Measurements from ENCODE around the gene PSKH1.

The PSKH1 gene

DNA sequence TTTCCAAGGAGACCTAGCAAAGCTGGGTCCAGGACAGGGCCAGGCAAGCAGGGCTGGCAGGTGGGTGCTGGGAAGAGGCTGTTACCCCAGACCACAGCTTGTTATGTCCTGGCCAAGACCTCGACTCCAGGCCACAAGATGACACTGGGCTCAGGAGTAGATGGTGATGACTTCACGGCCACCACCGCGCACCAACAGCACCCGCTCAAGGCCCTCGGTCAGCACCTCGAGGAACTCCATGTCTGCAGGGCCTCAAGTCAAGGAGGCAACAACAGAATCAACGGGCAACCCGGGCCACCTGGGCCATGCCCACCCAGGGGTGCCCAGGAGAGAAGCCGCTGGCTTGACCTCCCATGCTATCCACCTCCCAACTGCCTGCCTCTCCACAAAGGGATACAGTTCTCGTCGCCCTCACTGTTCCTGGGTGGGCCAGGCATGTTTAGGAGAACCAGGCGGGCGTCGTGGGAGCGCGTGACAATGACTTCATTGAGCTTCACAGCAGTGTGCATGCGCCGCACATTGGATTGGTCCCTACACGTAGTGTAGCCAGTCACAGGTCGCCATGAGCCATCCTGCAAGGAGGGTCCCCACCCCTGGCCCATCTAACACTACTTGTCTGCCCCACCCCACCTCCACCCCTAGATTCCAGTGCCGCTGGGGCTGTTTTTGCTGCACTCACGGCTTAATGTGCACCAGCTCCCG is 51.8 kb downstream of the PSKH1 start:
- H3K4me3 ChIP-seq (ENCODE audit: severe bottlenecking): no peak overlapping the region

DNA sequence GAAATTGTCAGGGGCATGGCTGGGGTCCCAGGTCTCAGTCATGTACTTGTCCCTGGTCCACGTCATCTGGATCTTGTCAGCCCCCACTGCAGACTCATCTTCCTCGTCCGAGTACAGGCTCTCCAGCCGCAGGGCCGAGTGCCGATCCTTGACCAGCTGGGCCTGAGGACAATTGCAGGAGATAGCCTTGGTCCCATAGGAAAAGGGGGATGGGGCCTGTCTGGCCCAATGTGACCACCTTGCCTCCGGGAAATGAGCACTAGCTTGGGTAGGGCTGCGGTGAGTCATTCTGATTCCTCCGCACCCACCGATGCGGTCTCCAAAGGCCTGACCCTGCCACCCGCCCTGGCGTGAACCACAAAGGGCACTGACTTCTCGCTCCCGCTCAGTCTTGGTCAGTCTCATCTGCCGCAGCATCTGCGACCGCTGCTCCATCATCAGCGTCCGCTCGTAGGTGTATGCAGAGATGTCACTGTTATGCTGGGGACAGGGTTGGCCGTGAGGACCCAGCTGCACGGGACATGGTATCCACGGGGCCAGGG is 52.4 kb downstream of the PSKH1 start:
- Histone ChIP-seq H3K4me3 (ENCODE audit: severe bottlenecking) (no peak overlapping the region), H3K4me1 (ENCODE audit: insufficient read depth, poor library complexity, severe bottlenecking) (no peaks in the 10 kb centered on the region), H3K9me3 (ENCODE audit: severe bottlenecking) (no peaks in the 10 kb centered on the region), H3K36me3 (ENCODE audit: low read depth) (peaks cover 90% of the 10 kb centered on the region), H3K27ac (ENCODE audit: poor library complexity, severe bottlenecking) (no peak overlapping the region), H3K27me3 (ENCODE audit: insufficient read depth, poor library complexity, severe bottlenecking) (no peaks in the 10 kb centered on the region)
- ATAC-seq (ENCODE audit: low read depth): no peak
- TF ChIP-seq, protein P1, sequence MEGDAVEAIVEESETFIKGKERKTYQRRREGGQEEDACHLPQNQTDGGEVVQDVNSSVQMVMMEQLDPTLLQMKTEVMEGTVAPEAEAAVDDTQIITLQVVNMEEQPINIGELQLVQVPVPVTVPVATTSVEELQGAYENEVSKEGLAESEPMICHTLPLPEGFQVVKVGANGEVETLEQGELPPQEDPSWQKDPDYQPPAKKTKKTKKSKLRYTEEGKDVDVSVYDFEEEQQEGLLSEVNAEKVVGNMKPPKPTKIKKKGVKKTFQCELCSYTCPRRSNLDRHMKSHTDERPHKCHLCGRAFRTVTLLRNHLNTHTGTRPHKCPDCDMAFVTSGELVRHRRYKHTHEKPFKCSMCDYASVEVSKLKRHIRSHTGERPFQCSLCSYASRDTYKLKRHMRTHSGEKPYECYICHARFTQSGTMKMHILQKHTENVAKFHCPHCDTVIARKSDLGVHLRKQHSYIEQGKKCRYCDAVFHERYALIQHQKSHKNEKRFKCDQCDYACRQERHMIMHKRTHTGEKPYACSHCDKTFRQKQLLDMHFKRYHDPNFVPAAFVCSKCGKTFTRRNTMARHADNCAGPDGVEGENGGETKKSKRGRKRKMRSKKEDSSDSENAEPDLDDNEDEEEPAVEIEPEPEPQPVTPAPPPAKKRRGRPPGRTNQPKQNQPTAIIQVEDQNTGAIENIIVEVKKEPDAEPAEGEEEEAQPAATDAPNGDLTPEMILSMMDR (IDR thresholded peaks at IDR 0.05; ENCODE audit: poor library complexity, severe bottlenecking): no peak
- no peak for DNase-seq (ENCODE audit: low spot score)

More for the DNA sequence above, 51.8 kb downstream of the PSKH1 start:
- TF ChIP-seq, protein P1 (IDR thresholded peaks at IDR 0.05; ENCODE audit: poor library complexity, severe bottlenecking): no peak
- Histone ChIP-seq H3K27me3 (ENCODE audit: insufficient read depth, poor library complexity, severe bottlenecking) (no peaks in the 10 kb centered on the region), H3K4me1 (ENCODE audit: insufficient read depth, poor library complexity, severe bottlenecking) (no peaks in the 10 kb centered on the region), H3K9me3 (ENCODE audit: severe bottlenecking) (no peaks in the 10 kb centered on the region), H3K27ac (ENCODE audit: poor library complexity, severe bottlenecking) (no peak overlapping the region), H3K36me3 (ENCODE audit: low read depth) (peaks cover 84% of the 10 kb centered on the region)
- DNase-seq (ENCODE audit: low spot score) (no peak), ATAC-seq (ENCODE audit: low read depth) (no peak)

DNA sequence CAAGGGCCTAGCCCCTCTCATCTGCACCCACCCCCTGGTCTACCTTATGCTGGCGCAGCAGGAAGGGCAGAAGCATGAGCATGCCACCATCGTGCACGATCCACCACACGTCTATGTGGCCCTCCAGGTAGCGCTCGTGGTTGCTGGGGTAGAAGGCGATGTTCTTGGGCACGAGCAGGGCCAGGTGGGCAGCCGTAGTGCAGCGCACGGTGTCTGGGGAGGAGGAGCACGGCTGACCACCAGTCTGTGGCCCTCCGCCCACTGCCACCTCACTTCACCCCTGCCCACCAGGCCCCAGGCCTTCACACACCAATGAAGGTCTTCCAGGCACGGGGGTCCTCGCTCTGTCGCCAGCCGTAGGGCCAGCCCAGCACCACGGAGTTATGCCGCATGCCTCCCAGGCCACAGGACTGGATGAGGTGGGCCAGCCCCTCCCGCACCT is 53.1 kb downstream of the PSKH1 start:
- no peak for ATAC-seq (ENCODE audit: low read depth)
- no peak overlapping the region for H3K4me3 ChIP-seq (ENCODE audit: severe bottlenecking)
- peaks cover 95% of the 10 kb centered on the region for H3K36me3 ChIP-seq (ENCODE audit: low read depth)
- no peaks in the 10 kb centered on the region for H3K27me3 ChIP-seq (ENCODE audit: insufficient read depth, poor library complexity, severe bottlenecking)
- TF ChIP-seq, protein P1 (IDR thresholded peaks at IDR 0.05; ENCODE audit: poor library complexity, severe bottlenecking): no peak
- H3K9me3 ChIP-seq (ENCODE audit: severe bottlenecking): no peaks in the 10 kb centered on the region
- no peak for DNase-seq (ENCODE audit: low spot score)
- no peaks in the 10 kb centered on the region for H3K4me1 ChIP-seq (ENCODE audit: insufficient read depth, poor library complexity, severe bottlenecking)
- no peak overlapping the region for H3K27ac ChIP-seq (ENCODE audit: poor library complexity, severe bottlenecking)

DNA sequence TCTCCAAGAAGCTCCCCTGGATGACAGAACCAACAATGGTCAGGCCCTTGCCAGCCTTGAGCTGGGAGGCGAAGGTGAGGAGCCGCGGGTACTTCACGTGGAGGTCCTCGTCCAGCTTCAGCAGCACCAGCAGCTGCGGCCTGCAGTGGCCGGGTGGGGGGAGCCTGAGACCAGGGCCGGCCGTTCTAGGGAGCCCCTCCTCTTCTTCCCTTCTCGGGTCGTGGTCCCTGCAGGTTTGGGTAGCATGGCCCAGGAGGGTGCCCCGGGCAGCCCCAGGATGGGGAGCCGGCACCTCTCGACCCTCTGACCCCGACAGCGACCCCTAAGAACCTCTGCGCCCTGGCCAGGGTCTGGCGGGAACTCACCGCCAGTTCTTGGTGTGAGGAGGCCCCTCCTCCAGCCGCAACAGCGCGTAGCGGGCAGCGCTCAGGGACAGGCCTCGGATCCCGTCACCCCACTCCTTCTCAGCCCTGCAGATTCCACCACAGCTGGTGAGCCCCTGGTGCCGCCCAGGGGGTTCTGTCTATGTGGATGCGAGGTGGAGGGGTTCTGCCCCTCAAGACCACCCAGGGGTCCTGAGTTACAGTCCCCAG is 54.0 kb downstream of the PSKH1 start:
- Histone ChIP-seq H3K27me3 (ENCODE audit: insufficient read depth, poor library complexity, severe bottlenecking) (no peaks in the 10 kb centered on the region), H3K4me1 (ENCODE audit: insufficient read depth, poor library complexity, severe bottlenecking) (no peaks in the 10 kb centered on the region), H3K27ac (ENCODE audit: poor library complexity, severe bottlenecking) (no peak overlapping the region), H3K36me3 (ENCODE audit: low read depth) (peaks cover 97% of the 10 kb centered on the region), H3K4me3 (ENCODE audit: severe bottlenecking) (no peak overlapping the region), H3K9me3 (ENCODE audit: severe bottlenecking) (no peaks in the 10 kb centered on the region)
- ATAC-seq (ENCODE audit: low read depth) (no peak), DNase-seq (ENCODE audit: low spot score) (no peak)
- TF ChIP-seq, protein P1 (IDR thresholded peaks at IDR 0.05; ENCODE audit: poor library complexity, severe bottlenecking): no peak

DNA sequence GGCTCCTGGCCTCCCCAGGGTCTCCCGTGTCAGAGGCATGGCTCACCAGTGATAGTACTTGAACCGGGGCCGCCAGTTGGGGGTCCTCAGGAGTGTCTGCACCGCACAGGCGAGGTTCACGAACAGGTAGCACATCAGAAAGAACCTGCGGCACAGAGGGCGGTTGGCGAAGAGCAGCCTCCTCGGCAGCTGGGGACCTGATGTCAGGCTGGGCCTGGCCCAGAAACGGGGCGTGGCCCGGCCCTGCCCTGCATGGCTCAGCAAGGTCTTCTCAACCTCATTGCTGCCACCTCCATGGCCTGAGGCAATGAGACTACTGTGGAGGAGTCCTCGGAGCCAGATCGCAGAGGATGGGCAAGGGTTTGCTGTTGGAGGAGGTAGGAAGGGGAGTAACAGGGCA is 55.0 kb downstream of the PSKH1 start:
- Histone ChIP-seq H3K4me3 (ENCODE audit: severe bottlenecking) (no peak overlapping the region), H3K36me3 (ENCODE audit: low read depth) (peaks cover 95% of the 10 kb centered on the region), H3K9me3 (ENCODE audit: severe bottlenecking) (no peaks in the 10 kb centered on the region), H3K27ac (ENCODE audit: poor library complexity, severe bottlenecking) (no peak overlapping the region), H3K27me3 (ENCODE audit: insufficient read depth, poor library complexity, severe bottlenecking) (no peaks in the 10 kb centered on the region), H3K4me1 (ENCODE audit: insufficient read depth, poor library complexity, severe bottlenecking) (no peaks in the 10 kb centered on the region)
- no peak for DNase-seq (ENCODE audit: low spot score)
- ATAC-seq (ENCODE audit: low read depth): no peak
- TF ChIP-seq, protein P1 (IDR thresholded peaks at IDR 0.05; ENCODE audit: poor library complexity, severe bottlenecking): no peak
